Esophagus squamous epithelium (tissue), 5 donors: ENCODE results near the gene HSD17B12. TPM values are rescaled to one million over a fixed set of nuclear protein-coding genes. Genes with fewer than 3 reads are reported as not detected.

Source experiments
- DNase-seq: peaks from one replicate; lab custom pipeline; 2025; lab: John Stamatoyannopoulos, UW
- H3K27ac ChIP-seq, 4 donors: fragments of 200-600 bp; sonication (generic); one replicate each; pipeline ENCODE4 v1.5.1; 2016 to 2019; ENCODE audit warnings: mild to moderate bottlenecking in 1 of 4
- H3K27me3 ChIP-seq, 4 donors: fragments of 200-600 bp; sonication (generic); 1 replicate in 3 of 4; 2 replicates in 1 of 4; pipeline versions ENCODE4 v1.5.1 to v1.6.0; 2017 to 2021; ENCODE audit warnings: antibody characterized with exemption in 1 of 4
- H3K36me3 ChIP-seq, 3 donors: fragments of 200-600 bp; sonication (generic); one replicate each; pipeline ENCODE4 v1.5.1; 2016 to 2019
- H3K4me1 ChIP-seq, 3 donors: fragments of 200-600 bp; sonication (generic); one replicate each; pipeline ENCODE4 v1.5.1; 2017 to 2019
- H3K4me3 ChIP-seq, 4 donors: fragments of 200-600 bp; sonication (generic); 1 replicate in 3 of 4; 2 replicates in 1 of 4; pipeline ENCODE4 v1.5.1; 2016 to 2019; ENCODE audit warnings: mild to moderate bottlenecking in 2 of 4, moderate library complexity in 1 of 4
- H3K9me3 ChIP-seq, 3 donors: fragments of 200-600 bp; sonication (generic); one replicate each; pipeline ENCODE4 v1.5.1; 2016 to 2019
- CTCF ChIP-seq, 6 experiments: fragments of 450-650 bp in 4 of 6; fragments of 200-600 bp in 2 of 6; sonication (generic) in 2 of 6; IDR thresholded peaks; one replicate each; pipeline ENCODE4 v1.5.1; 2016 to 2019; ENCODE audit warnings: antibody characterized with exemption in 6 of 6, mild to moderate bottlenecking in 4 of 6, moderate library complexity in 4 of 6
- POLR2A ChIP-seq, 4 donors: fragments of 450-650 bp; IDR thresholded peaks; one replicate each; pipeline ENCODE4 v1.6.1; 2017; ENCODE audit warnings: antibody characterized with exemption in 4 of 4, mild to moderate bottlenecking in 4 of 4, moderate library complexity in 3 of 4
- WGBS, 2 donors: methylation state at CpG; one replicate each; pipeline ENCODE4 v1.1.5; 2018; 5-methylcytosine and 5-hydroxymethylcytosine counted together
- intact Hi-C: fragments of 100-400 bp; cut with DNase I; formaldehyde crosslinking; loops from one replicate; pipeline ENCODE4 v1.15.0; 2022
- total RNA-seq, 4 donors: library from RNA; depleted of rRNA; stranded (reverse); fragments of >200 nt; gene quantifications; one replicate each; pipeline ENCODE4 v1.1.0, GENCODE V29; 2016
- donor health status: DM: yes; HTN: yes; CAD: no.

Gene HSD17B12
- total RNA-seq, 4 donors from 2014 or later, result 26.1 to 83.6 (median 59.1) TPM

GRCh38 chr11:43735961-43736360, 55.4 kb downstream of the HSD17B12 start:
- peaks cover 0 to 19% (median 0%) of the 10 kb centered on the region in 3 donors for H3K36me3 ChIP-seq
- no peaks in the 10 kb centered on the region for H3K27me3 ChIP-seq
- WGBS, 2 donors, result 32 to 48% methylated on average over 4 of the region's 4 CpGs
- DNase-seq, result no peak
- no peaks in the 10 kb centered on the region for H3K9me3 ChIP-seq
- intact Hi-C loops, result no loop called here
- H3K4me3 ChIP-seq, result no peak overlapping the region
- H3K27ac ChIP-seq, result no peak overlapping the region
- peaks cover 6 to 37% (median 11%) of the 10 kb centered on the region in 3 donors for H3K4me1 ChIP-seq
- TF ChIP-seq CTCF (IDR thresholded peaks at IDR 0.05) (no peak), POLR2A (IDR thresholded peaks at IDR 0.05) (no peak)

- Histone ChIP-seq H3K27me3 (no peaks in the 10 kb centered on the region), H3K27ac (no peak overlapping the region), H3K4me1 (peaks cover 6 to 37% (median 11%) of the 10 kb centered on the region in 3 donors), H3K36me3 (peaks cover 0 to 19% (median 0%) of the 10 kb centered on the region in 3 donors), H3K9me3 (no peaks in the 10 kb centered on the region), H3K4me3 (no peak overlapping the region)
- DNase-seq, result no peak
- intact Hi-C loops, result no loop called here
- no peak for TF ChIP-seq POLR2A (IDR thresholded peaks at IDR 0.05)
- no peak for TF ChIP-seq CTCF (IDR thresholded peaks at IDR 0.05)
- 36 to 37% methylated on average over 5 of the region's 5 CpGs for WGBS, 2 donors
Measured at GRCh38 chr11:43736502-43737200, 56.1 kb downstream of the HSD17B12 start.

GRCh38 chr11:43737201-43737590, 56.7 kb downstream of the HSD17B12 start:
- intact Hi-C loops, result no loop called here
- Histone ChIP-seq H3K4me1 (peaks cover 6 to 37% (median 11%) of the 10 kb centered on the region in 3 donors), H3K27me3 (no peaks in the 10 kb centered on the region), H3K27ac (no peak overlapping the region), H3K9me3 (no peaks in the 10 kb centered on the region), H3K36me3 (peaks cover 0 to 19% (median 0%) of the 10 kb centered on the region in 3 donors), H3K4me3 (no peak overlapping the region)
- TF ChIP-seq CTCF (IDR thresholded peaks at IDR 0.05) (no peak), POLR2A (IDR thresholded peaks at IDR 0.05) (no peak)
- no peak for DNase-seq

GRCh38 chr11:43738600-43739409, 58.3 kb downstream of the HSD17B12 start:
- intact Hi-C loops, result no loop called here
- DNase-seq, result no peak
- 35 to 39% methylated on average over 6 of the region's 6 CpGs for WGBS, 2 donors

More at GRCh38 chr11:43738600-43739409, 58.3 kb downstream of the HSD17B12 start:
- Histone ChIP-seq H3K36me3 (peaks cover 0 to 20% (median 0%) of the 10 kb centered on the region in 3 donors), H3K4me3 (no peak overlapping the region), H3K27me3 (no peaks in the 10 kb centered on the region), H3K4me1 (peaks cover 6 to 37% (median 11%) of the 10 kb centered on the region in 3 donors), H3K27ac (no peak overlapping the region), H3K9me3 (no peaks in the 10 kb centered on the region)
- TF ChIP-seq POLR2A (IDR thresholded peaks at IDR 0.05) (no peak), CTCF (IDR thresholded peaks at IDR 0.05) (no peak)
